ENCODE measurements around the gene LRRC45.

The LRRC45 gene

GRCh38 chr17:82005701-82006348 is 17.3 kb upstream of the LRRC45 start:
- no peak overlapping the region for H3K4me3 ChIP-seq (replicated peaks; ENCODE audit: low read depth, low read length)
- TF ChIP-seq CTCF (IDR thresholded peaks at IDR 0.05; ENCODE audit: low read length, missing control alignments) = no peak
- no peak for DNase-seq (ENCODE audit: low read depth)

- TF ChIP-seq CTCF (IDR thresholded peaks at IDR 0.05; ENCODE audit: low read length, missing control alignments) = no peak
- H3K4me3 ChIP-seq (replicated peaks; ENCODE audit: low read depth, low read length) = no peak overlapping the region
- DNase-seq (ENCODE audit: low read depth) = peak; percentile 62
Measured at GRCh38 chr17:82006468-82007227, 16.5 kb upstream of the LRRC45 start.

GRCh38 chr17:82007228-82007494 is 15.9 kb upstream of the LRRC45 start:
- no peak for TF ChIP-seq CTCF (IDR thresholded peaks at IDR 0.05; ENCODE audit: low read length, missing control alignments)
- DNase-seq (ENCODE audit: low read depth) = no peak

GRCh38 chr17:82007495-82008257 is 15.4 kb upstream of the LRRC45 start:
- no peak for TF ChIP-seq CTCF (IDR thresholded peaks at IDR 0.05; ENCODE audit: low read length, missing control alignments)
- DNase-seq (ENCODE audit: low read depth) = no peak
- no peak overlapping the region for H3K4me3 ChIP-seq (replicated peaks; ENCODE audit: low read depth, low read length)

More at GRCh38 chr17:82007228-82007494, 15.9 kb upstream of the LRRC45 start:
- no peak overlapping the region for H3K4me3 ChIP-seq (replicated peaks; ENCODE audit: low read depth, low read length)

- H3K4me3 ChIP-seq (replicated peaks; ENCODE audit: low read depth, low read length) = no peak overlapping the region
- DNase-seq (ENCODE audit: low read depth) = no peak
- no peak for TF ChIP-seq CTCF (IDR thresholded peaks at IDR 0.05; ENCODE audit: low read length, missing control alignments)
Measured at GRCh38 chr17:82008258-82008940, 14.7 kb upstream of the LRRC45 start.

- H3K4me3 ChIP-seq (replicated peaks; ENCODE audit: low read depth, low read length) = no peak overlapping the region
- no peak for DNase-seq (ENCODE audit: low read depth)
- TF ChIP-seq CTCF (IDR thresholded peaks at IDR 0.05; ENCODE audit: low read length, missing control alignments) = no peak
Measured at GRCh38 chr17:82008941-82009405, 14.1 kb upstream of the LRRC45 start.
